H1 (cell line): ENCODE measurements around the gene TADA3. TPM values are rescaled to one million over a fixed set of nuclear protein-coding genes. Genes with fewer than 3 reads are reported as not detected.

ENCODE experiments used
- ATF3 ChIP-seq: IDR thresholded peaks from 2 replicates; pipeline ENCODE4 v1.6.1; 2011; ENCODE audit warnings: low read depth, mild to moderate bottlenecking, low read length; ENCODE audit not compliant: insufficient read depth
- CHD2 ChIP-seq: IDR thresholded peaks from 2 replicates; pipeline ENCODE4 v1.6.1; 2012; ENCODE audit warnings: low read length, improper control_type of control experiment
- CHD7 ChIP-seq: fragments of 300-600 bp; sonication (generic); IDR thresholded peaks from 2 replicates; pipeline ENCODE4 v1.7.1; 2012; ENCODE audit warnings: low read length, moderate library complexity, mild to moderate bottlenecking, inconsistent platforms; ENCODE audit not compliant: insufficient replicate concordance
- JUN ChIP-seq: IDR thresholded peaks from 2 replicates; pipeline ENCODE4 v1.6.1; 2011; ENCODE audit warnings: low read depth, mild to moderate bottlenecking, improper control_type of control experiment, low read length
- RAD21 ChIP-seq, 2 experiments: IDR thresholded peaks in 1 of 2; conservative IDR thresholded peaks in 1 of 2; 2 replicates each; pipeline ENCODE4 v1.6.1; 2011; ENCODE audit warnings: low read depth in 2 of 2, low read length in 2 of 2, improper control_type of control experiment in 1 of 2, inconsistent platforms in 1 of 2, mild to moderate bottlenecking in 1 of 2, moderate library complexity in 1 of 2
- SAP30 ChIP-seq: fragments of 300-600 bp; sonication (generic); IDR thresholded peaks from 2 replicates; pipeline ENCODE4 v1.7.1; 2012; ENCODE audit warnings: low read length, moderate library complexity, mild to moderate bottlenecking, inconsistent platforms; ENCODE audit not compliant: insufficient read depth, insufficient replicate concordance
- SP2 ChIP-seq: IDR thresholded peaks from 2 replicates; pipeline ENCODE4 v1.6.1; 2012; ENCODE audit warnings: mild to moderate bottlenecking, low read length, inconsistent platforms
- SP4 ChIP-seq: IDR thresholded peaks from 2 replicates; pipeline ENCODE4 v1.6.1; 2012; ENCODE audit warnings: low read length, inconsistent platforms
- polyA plus RNA-seq, 7 experiments: library from polyadenylated mRNA; depleted of rRNA in 3 of 7; stranded (reverse) in 5 of 7; unstranded in 2 of 7; fragments of >200 nt in 5 of 7; fragments of 200-250 nt in 2 of 7; gene quantifications; 1 replicate in 5 of 7; 2 replicates in 1 of 7; 4 replicates in 1 of 7; pipeline versions ENCODE4 v1.2.1 to v1.2.3, GENCODE V29; 2011 to 2013; ENCODE audit warnings: missing spikeins in 2 of 7, mixed read lengths in 2 of 7
- total RNA-seq: library from RNA; stranded (reverse); fragmentation: NEBNext Ultra II Directional; extraction: Animal tissue kit (Norgen Biotek cat#: 25700); gene quantifications from 2 replicates; pipeline ENCODE4 v1.2.1, GENCODE V29; 2021

Gene TADA3
- total and polyA plus RNA-seq, 2 of the 8 experiments (the other 6 are each of a cell fraction or from before 2014, with no cell fraction given): 43.4 to 50.3 TPM

- TF ChIP-seq CHD7 (no peak), RAD21 (IDR thresholded peaks at IDR 0.05 in 1 of 2, conservative IDR thresholded peaks at IDR 0.05 in 1 of 2; ENCODE audit: low read depth in 2 of 2, low read length in 2 of 2) (no peak), SP4 (no peak), CHD2 (no peak), ATF3 (no peak), SAP30 (no peak), JUN (no peak), SP2 (no peak)
Observed at GRCh38 chr3:9761919-9762318, 30.4 kb downstream of the TADA3 start (continued).
